SK-N-SH (cell line): ENCODE measurements around the gene CLRN2. TPM values are rescaled to one million over a fixed set of nuclear protein-coding genes. Genes with fewer than 3 reads are reported as not detected.

ENCODE experiments used
- CTCF ChIA-PET: fragments of 300-600, 350-600 bp; formaldehyde crosslinking; extraction: SDS; loops from one replicate; lab custom pipeline; 2021; lab: Yijun Ruan, JAX
- POLR2A ChIA-PET: fragments of 350-600 bp; sonication (Branson Sonifier 250); formaldehyde crosslinking; extraction: SDS; loops from one replicate; lab custom pipeline; 2020; ENCODE audit warnings: antibody characterized with exemption, inconsistent platforms; lab: Yijun Ruan, JAX
- DNase-seq: peaks from one replicate; pipeline ENCODE4 v3.0.0; 2012
- H2AFZ ChIP-seq: fragments of 200-600 bp; sonication (generic); 2 replicates; pipeline ENCODE4 v1.8.1; 2016; ENCODE audit warnings: antibody characterized with exemption, mild to moderate bottlenecking, low read depth
- H3F3A ChIP-seq: fragments of 200-600 bp; sonication (generic); replicated peaks from 2 replicates; pipeline ENCODE3; 2016; ENCODE audit warnings: antibody characterized with exemption, mild to moderate bottlenecking; ENCODE audit not compliant: insufficient read depth
- H3K27ac ChIP-seq, 2 experiments: fragments of 200-500 bp in 1 of 2; fragments of 200-600 bp in 1 of 2; sonication (Bioruptor generic) in 1 of 2; sonication (generic), shearing (Covaris generic) in 1 of 2; 2 replicates each; pipeline versions ENCODE4 v1.5.1 to v1.6.1; 2014 to 2016; ENCODE audit warnings: low read depth in 2 of 2, inconsistent platforms in 1 of 2, low read length in 1 of 2, mild to moderate bottlenecking in 1 of 2, mixed read lengths in 1 of 2
- H3K27me3 ChIP-seq: fragments of 200-600 bp; sonication (generic), shearing (Covaris generic); 2 replicates; pipeline ENCODE4 v1.6.1; 2016; ENCODE audit warnings: mixed run types; ENCODE audit not compliant: insufficient read depth
- H3K36me3 ChIP-seq, 2 experiments: fragments of 200-500 bp in 1 of 2; fragments of 200-600 bp in 1 of 2; sonication (Bioruptor generic) in 1 of 2; sonication (generic) in 1 of 2; replicated peaks in 1 of 2; 2 replicates each; pipeline versions ENCODE3 to v1.5.1; 2014 to 2016; ENCODE audit warnings: low read length in 1 of 2, mild to moderate bottlenecking in 1 of 2; ENCODE audit not compliant: insufficient read depth in 2 of 2, control insufficient read depth in 1 of 2
- H3K4me1 ChIP-seq, 2 experiments: fragments of 200-500 bp in 1 of 2; fragments of 200-600 bp in 1 of 2; sonication (Bioruptor generic) in 1 of 2; sonication (generic), shearing (Covaris generic) in 1 of 2; 2 replicates each; pipeline versions ENCODE4 v1.5.1 to v1.6.1; 2014 to 2016; ENCODE audit warnings: low read depth in 1 of 2, low read length in 1 of 2, mixed run types in 1 of 2; ENCODE audit not compliant: insufficient read depth in 2 of 2, control insufficient read depth in 1 of 2
- H3K4me2 ChIP-seq: fragments of 200-600 bp; sonication (generic), shearing (Covaris generic); 2 replicates; pipeline ENCODE4 v1.6.1; 2017; ENCODE audit warnings: mixed run types
- H3K4me3 ChIP-seq, 2 experiments: fragments of 200-500 bp in 1 of 2; fragments of 200-600 bp in 1 of 2; sonication (Bioruptor generic) in 1 of 2; sonication (generic), shearing (Covaris generic) in 1 of 2; 2 replicates each; pipeline versions ENCODE4 v1.5.1 to v1.8.1; 2014 to 2016; ENCODE audit warnings: low read depth in 2 of 2, inconsistent platforms in 1 of 2, low read length in 1 of 2, mild to moderate bottlenecking in 1 of 2, mixed read lengths in 1 of 2, moderate library complexity in 1 of 2
- H3K79me2 ChIP-seq: fragments of 200-600 bp; sonication (generic); 2 replicates; pipeline ENCODE4 v1.8.1; 2017; ENCODE audit warnings: mild to moderate bottlenecking; ENCODE audit not compliant: insufficient read depth
- H3K9ac ChIP-seq: fragments of 200-600 bp; sonication (generic); 2 replicates; pipeline ENCODE4 v1.6.1; 2017; ENCODE audit warnings: mixed run types
- H3K9me2 ChIP-seq: fragments of 200-600 bp; sonication (generic); 2 replicates; pipeline ENCODE4 v1.6.1; 2017; ENCODE audit warnings: mixed run types
- H3K9me3 ChIP-seq: fragments of 200-600 bp; sonication (generic); 2 replicates; pipeline ENCODE4 v1.6.1; 2017; ENCODE audit warnings: mixed run types, mild to moderate bottlenecking, moderate library complexity
- H4K20me1 ChIP-seq: fragments of 200-600 bp; sonication (generic); 2 replicates; pipeline ENCODE4 v1.6.1; 2017; ENCODE audit warnings: mild to moderate bottlenecking, mixed run types; ENCODE audit not compliant: insufficient read depth
- CHD2 ChIP-seq: fragments of 150-350 bp; IDR thresholded peaks from 2 replicates; pipeline ENCODE4 v1.6.1; 2018; ENCODE audit warnings: low read length; ENCODE audit not compliant: partially characterized antibody
- ELF1 ChIP-seq: IDR thresholded peaks from 2 replicates; pipeline ENCODE4 v1.4.0; 2012
- EZH2phosphoT487 ChIP-seq: fragments of 200-600 bp; sonication (generic); IDR thresholded peaks from 2 replicates; pipeline ENCODE4 v1.6.1; 2017; ENCODE audit warnings: low read depth, mixed run types, mild to moderate bottlenecking, antibody characterized with exemption, moderate library complexity, borderline replicate concordance
- IRF3 ChIP-seq: fragments of 150-350 bp; IDR thresholded peaks from 2 replicates; pipeline ENCODE4 v1.6.1; 2016; ENCODE audit warnings: mild to moderate bottlenecking, low read depth, low read length
- JUND ChIP-seq: IDR thresholded peaks from 2 replicates; pipeline ENCODE4 v1.4.0; 2012
- NRF1 ChIP-seq: IDR thresholded peaks from 2 replicates; pipeline ENCODE4 v1.6.1; 2012; ENCODE audit warnings: low read depth, mild to moderate bottlenecking, low read length
- RCOR1 ChIP-seq: fragments of 150-350 bp; IDR thresholded peaks from 2 replicates; pipeline ENCODE4 v1.6.1; 2017; ENCODE audit warnings: antibody characterized with exemption, low read length
- RXRA ChIP-seq: IDR thresholded peaks from 2 replicates; pipeline ENCODE4 v1.4.0; 2012; ENCODE audit warnings: low read depth, mild to moderate bottlenecking, borderline replicate concordance
- SIN3A ChIP-seq: IDR thresholded peaks from 2 replicates; pipeline ENCODE4 v1.6.1; 2012; ENCODE audit warnings: low read depth, mild to moderate bottlenecking, low read length, moderate library complexity, borderline replicate concordance
- USF1 ChIP-seq: IDR thresholded peaks from 2 replicates; pipeline ENCODE4 v1.4.0; 2012; ENCODE audit warnings: low read depth, borderline replicate concordance
- USF2 ChIP-seq: fragments of 150-350 bp; IDR thresholded peaks from 2 replicates; pipeline ENCODE4 v1.6.1; 2017; ENCODE audit warnings: antibody characterized with exemption, low read length, low read depth, borderline replicate concordance
- ZBTB33 ChIP-seq: IDR thresholded peaks from 2 replicates; pipeline ENCODE4 v1.4.0; 2012; ENCODE audit warnings: low read depth, borderline replicate concordance
- WGBS: methylation state at CpG from one replicate; pipeline ENCODE4 v1.1.6; 2017; ENCODE audit warnings: low lambda C conversion rate; 5-methylcytosine and 5-hydroxymethylcytosine counted together
- polyA plus RNA-seq, 3 experiments: library from polyadenylated mRNA; depleted of rRNA; stranded (reverse); fragments of >200 nt; gene quantifications; 2 replicates each; pipeline ENCODE4 v1.2.3, GENCODE V29; 2012
- TF ChIP-seq, protein P1 (sequence below): fragments of 200-600 bp; sonication (generic); IDR thresholded peaks from 2 replicates; pipeline ENCODE4 v1.6.1; 2017; ENCODE audit warnings: antibody characterized with exemption, mild to moderate bottlenecking, moderate library complexity
- TF ChIP-seq, protein P2 (sequence below): IDR thresholded peaks from 2 replicates; pipeline ENCODE4; 2012

Gene CLRN2
- polyA plus RNA-seq, 1 of the 3 experiments (the other 2 are of a cell fraction): not detected

DNA sequence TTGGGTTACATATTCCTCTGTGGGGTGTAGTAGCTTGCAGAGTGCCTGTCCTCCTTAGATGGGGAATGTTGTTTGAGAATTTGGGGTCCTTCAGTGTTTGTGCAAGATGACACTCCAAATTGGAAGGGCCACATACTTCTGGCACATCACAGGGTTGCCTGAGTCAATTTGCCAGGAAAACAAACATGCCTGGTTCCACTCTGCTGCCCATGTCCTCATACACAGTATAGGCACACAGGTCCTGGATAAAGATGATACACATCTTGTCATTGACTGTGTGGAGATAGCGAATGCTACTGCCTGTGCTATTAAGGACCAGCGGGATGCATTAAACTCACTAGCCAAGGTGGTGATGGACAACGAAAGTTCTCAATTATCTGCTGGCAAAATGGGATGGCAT is 50.9 kb downstream of the CLRN2 start:
- Histone ChIP-seq H3F3A (no peaks in the 10 kb centered on the region), H3K79me2 (no peaks in the 10 kb centered on the region), H3K9me2 (no peaks in the 10 kb centered on the region), H2AFZ (no peak overlapping the region), H3K27me3 (no peaks in the 10 kb centered on the region; the same call in 1 of the 2 replicates), H3K36me3 (no peaks in the 10 kb centered on the region), H4K20me1 (no peaks in the 10 kb centered on the region), H3K9ac (no peak overlapping the region), H3K4me1 (peaks cover 0 to 17% of the 10 kb centered on the region in 2 experiments; a peak in 1 of 4 replicates), H3K27ac (no peak overlapping the region), H3K4me2 (no peak overlapping the region), H3K9me3 (no peaks in the 10 kb centered on the region), H3K4me3 (no peak overlapping the region)
- no peak for TF ChIP-seq SIN3A
- no peak for TF ChIP-seq RXRA
- TF ChIP-seq USF1: no peak
- TF ChIP-seq CHD2: no peak
- TF ChIP-seq EZH2phosphoT487: no peak
- TF ChIP-seq, protein P1, sequence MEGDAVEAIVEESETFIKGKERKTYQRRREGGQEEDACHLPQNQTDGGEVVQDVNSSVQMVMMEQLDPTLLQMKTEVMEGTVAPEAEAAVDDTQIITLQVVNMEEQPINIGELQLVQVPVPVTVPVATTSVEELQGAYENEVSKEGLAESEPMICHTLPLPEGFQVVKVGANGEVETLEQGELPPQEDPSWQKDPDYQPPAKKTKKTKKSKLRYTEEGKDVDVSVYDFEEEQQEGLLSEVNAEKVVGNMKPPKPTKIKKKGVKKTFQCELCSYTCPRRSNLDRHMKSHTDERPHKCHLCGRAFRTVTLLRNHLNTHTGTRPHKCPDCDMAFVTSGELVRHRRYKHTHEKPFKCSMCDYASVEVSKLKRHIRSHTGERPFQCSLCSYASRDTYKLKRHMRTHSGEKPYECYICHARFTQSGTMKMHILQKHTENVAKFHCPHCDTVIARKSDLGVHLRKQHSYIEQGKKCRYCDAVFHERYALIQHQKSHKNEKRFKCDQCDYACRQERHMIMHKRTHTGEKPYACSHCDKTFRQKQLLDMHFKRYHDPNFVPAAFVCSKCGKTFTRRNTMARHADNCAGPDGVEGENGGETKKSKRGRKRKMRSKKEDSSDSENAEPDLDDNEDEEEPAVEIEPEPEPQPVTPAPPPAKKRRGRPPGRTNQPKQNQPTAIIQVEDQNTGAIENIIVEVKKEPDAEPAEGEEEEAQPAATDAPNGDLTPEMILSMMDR: no peak
- TF ChIP-seq NRF1: no peak
- no peak for TF ChIP-seq USF2
- no peak for TF ChIP-seq RCOR1
- no peak for TF ChIP-seq ELF1
- 77% methylated on average over 3 of the region's 3 CpGs for WGBS
- CTCF ChIA-PET: interaction anchor here (1.4 to 1.7 kb wide), 2 partner anchors 10 to 70 kb away, joined by 3 to 4 read pairs; no protein-coding TSS in a partner anchor
- no peak for DNase-seq
- POLR2A ChIA-PET: no interaction called here

GRCh38 chr4:17567271-17567670 is 52.3 kb downstream of the CLRN2 start:
- no peaks in the 10 kb centered on the region; the same call in 1 of the 2 replicates for H3K27me3 ChIP-seq
- H2AFZ ChIP-seq: no peak overlapping the region
- no peaks in the 10 kb centered on the region for H4K20me1 ChIP-seq
- no peaks in the 10 kb centered on the region for H3K9me2 ChIP-seq
- ChIA-PET CTCF (interaction anchor here (1.7 to 1.8 kb wide), 2 partner anchors 18 to 69 kb away, joined by 4 to 9 read pairs; no protein-coding TSS in a partner anchor), POLR2A (no interaction called here)
- H3K4me1 ChIP-seq: peaks cover 0 to 4% of the 10 kb centered on the region in 2 experiments; a peak in 1 of 4 replicates
- no peaks in the 10 kb centered on the region for H3K36me3 ChIP-seq
- H3K4me2 ChIP-seq: no peak overlapping the region
- H3K9ac ChIP-seq: no peak overlapping the region
- TF ChIP-seq CHD2 (no peak), ZBTB33 (no peak), JUND (no peak), IRF3 (no peak), RCOR1 (no peak)
- TF ChIP-seq, protein P2, sequence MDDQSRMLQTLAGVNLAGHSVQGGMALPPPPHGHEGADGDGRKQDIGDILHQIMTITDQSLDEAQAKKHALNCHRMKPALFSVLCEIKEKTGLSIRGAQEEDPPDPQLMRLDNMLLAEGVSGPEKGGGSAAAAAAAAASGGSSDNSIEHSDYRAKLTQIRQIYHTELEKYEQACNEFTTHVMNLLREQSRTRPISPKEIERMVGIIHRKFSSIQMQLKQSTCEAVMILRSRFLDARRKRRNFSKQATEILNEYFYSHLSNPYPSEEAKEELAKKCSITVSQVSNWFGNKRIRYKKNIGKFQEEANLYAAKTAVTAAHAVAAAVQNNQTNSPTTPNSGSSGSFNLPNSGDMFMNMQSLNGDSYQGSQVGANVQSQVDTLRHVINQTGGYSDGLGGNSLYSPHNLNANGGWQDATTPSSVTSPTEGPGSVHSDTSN: no peak
- H3K9me3 ChIP-seq: no peaks in the 10 kb centered on the region
- no peak overlapping the region for H3K4me3 ChIP-seq
- H3K79me2 ChIP-seq: no peaks in the 10 kb centered on the region
- 40% methylated on average over 2 of the region's 2 CpGs for whole genome bisulfite sequencing
- no peaks in the 10 kb centered on the region for H3F3A ChIP-seq
- H3K27ac ChIP-seq: no peak overlapping the region
- no peak for DNase-seq
